ENCODE results near the gene EPB42. TPM values are rescaled to one million over a fixed set of nuclear protein-coding genes. Genes with fewer than 3 reads are reported as not detected.

The EPB42 gene
- total and polyA plus RNA-seq, 11 donors = 0.08 to 1.7 (median 0.33) TPM; not detected in 7

DNA sequence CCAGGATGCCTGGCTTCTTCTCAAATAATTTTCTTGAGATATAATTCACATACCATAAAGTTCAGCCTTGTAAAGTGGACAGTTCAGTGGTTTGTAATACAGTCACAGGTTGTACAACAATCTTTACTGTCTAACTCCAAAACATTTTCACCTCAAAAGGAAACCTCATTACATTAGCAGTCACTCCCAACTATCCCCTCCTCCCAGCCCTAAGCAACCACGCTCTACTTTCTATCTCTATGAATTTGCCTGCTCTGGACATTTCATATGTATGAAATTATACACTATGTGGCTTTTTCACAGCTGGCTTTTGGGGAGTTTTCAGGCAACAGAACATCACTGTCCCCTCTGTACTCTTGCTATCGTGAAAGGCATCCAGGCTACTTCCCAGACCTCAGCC is 28.4 kb upstream of the EPB42 start:
- 65 to 79% (median 78%) methylated on average over 2 of the region's 2 CpGs for WGBS, 4 donors
- no peak for DNase-seq
- no peaks in the 10 kb centered on the region for H3K4me1 ChIP-seq
- no peak overlapping the region for H3K27ac ChIP-seq
- no peaks in the 10 kb centered on the region for H3K9me3 ChIP-seq
- no peak overlapping the region for H3K4me3 ChIP-seq
- intact Hi-C loops (cut with DNase I) = no loop called here
- ATAC-seq = no peak
- H3K36me3 ChIP-seq = no peaks in the 10 kb centered on the region
- TF ChIP-seq POLR2A (IDR thresholded peaks at IDR 0.05) = no peak
- TF ChIP-seq, protein P1, sequence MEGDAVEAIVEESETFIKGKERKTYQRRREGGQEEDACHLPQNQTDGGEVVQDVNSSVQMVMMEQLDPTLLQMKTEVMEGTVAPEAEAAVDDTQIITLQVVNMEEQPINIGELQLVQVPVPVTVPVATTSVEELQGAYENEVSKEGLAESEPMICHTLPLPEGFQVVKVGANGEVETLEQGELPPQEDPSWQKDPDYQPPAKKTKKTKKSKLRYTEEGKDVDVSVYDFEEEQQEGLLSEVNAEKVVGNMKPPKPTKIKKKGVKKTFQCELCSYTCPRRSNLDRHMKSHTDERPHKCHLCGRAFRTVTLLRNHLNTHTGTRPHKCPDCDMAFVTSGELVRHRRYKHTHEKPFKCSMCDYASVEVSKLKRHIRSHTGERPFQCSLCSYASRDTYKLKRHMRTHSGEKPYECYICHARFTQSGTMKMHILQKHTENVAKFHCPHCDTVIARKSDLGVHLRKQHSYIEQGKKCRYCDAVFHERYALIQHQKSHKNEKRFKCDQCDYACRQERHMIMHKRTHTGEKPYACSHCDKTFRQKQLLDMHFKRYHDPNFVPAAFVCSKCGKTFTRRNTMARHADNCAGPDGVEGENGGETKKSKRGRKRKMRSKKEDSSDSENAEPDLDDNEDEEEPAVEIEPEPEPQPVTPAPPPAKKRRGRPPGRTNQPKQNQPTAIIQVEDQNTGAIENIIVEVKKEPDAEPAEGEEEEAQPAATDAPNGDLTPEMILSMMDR (IDR thresholded peaks at IDR 0.05) = no peak
- peaks cover 0 to 2% (median 0%) of the 10 kb centered on the region in 9 donors for H3K27me3 ChIP-seq

DNA sequence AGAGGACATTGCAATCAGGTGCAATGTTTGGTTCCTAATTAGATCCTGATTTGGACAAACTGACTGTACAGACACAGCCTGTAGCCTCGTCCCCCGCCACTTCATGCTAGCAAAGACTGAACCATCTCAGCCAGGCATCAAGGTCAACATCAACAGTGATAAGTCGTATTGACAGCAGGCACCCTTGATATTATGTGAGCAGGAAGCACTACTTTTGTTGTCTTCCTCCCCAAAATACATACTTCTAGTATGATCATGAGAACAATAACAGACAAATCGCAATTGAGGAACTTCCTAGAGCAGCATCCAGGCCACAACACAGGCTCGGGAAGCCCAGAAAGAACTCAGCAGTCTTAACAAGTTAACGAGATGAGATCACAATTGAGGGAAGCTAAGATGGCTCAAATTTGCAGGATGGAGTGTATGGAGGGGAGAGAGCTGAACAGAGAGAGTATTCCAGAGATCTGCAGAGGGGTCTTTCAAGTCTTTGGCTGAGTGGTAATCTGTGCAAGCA is 25.5 kb upstream of the EPB42 start:
- H3K4me3 ChIP-seq = no peak overlapping the region
- H3K27me3 ChIP-seq = no peaks in the 10 kb centered on the region
- 61 to 66% (median 65%) methylated on average over 6 of the region's 6 CpGs for WGBS, 4 donors
- intact Hi-C loops (cut with DNase I) = no loop called here
- no peak for TF ChIP-seq POLR2A (IDR thresholded peaks at IDR 0.05)
- TF ChIP-seq, protein P1 (IDR thresholded peaks at IDR 0.05) = no peak
- no peaks in the 10 kb centered on the region for H3K4me1 ChIP-seq
- DNase-seq (no peak), ATAC-seq (no peak)
- H3K27ac ChIP-seq = no peak overlapping the region
- no peaks in the 10 kb centered on the region for H3K9me3 ChIP-seq
- H3K36me3 ChIP-seq = no peaks in the 10 kb centered on the region

DNA sequence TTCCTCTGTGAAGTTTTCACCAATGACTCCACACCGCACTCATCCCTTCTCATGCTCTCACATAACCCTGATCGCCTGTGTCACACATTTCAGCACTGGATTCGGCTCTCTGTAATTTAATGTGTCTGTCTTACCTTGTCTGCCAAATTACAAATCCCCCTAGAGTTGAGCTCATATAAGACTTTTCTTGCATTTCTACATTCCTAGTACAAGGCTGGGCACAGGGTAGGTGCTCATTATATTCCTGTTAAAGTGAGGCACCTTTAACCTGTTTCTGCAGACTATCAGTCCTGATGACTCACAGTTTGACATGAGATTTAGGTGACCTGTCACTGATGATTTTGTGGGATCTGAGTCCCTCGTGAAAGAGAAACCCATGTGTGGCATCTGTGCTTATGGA is 23.3 kb upstream of the EPB42 start:
- DNase-seq (no peak), ATAC-seq (no peak)
- no peak for TF ChIP-seq POLR2A (IDR thresholded peaks at IDR 0.05)
- TF ChIP-seq, protein P1 (IDR thresholded peaks at IDR 0.05) = no peak
- Histone ChIP-seq H3K9me3 (no peaks in the 10 kb centered on the region), H3K27me3 (no peaks in the 10 kb centered on the region), H3K4me3 (no peak overlapping the region), H3K4me1 (no peaks in the 10 kb centered on the region), H3K36me3 (no peaks in the 10 kb centered on the region), H3K27ac (no peak overlapping the region)
- intact Hi-C loops (cut with DNase I) = loop anchor here in 1 of 10 donors (5.0 kb wide), 1 partner anchor 303 kb away; no protein-coding TSS in a partner anchor
- WGBS, 4 donors = 85 to 91% (median 89%) methylated on average over 4 of the region's 4 CpGs

DNA sequence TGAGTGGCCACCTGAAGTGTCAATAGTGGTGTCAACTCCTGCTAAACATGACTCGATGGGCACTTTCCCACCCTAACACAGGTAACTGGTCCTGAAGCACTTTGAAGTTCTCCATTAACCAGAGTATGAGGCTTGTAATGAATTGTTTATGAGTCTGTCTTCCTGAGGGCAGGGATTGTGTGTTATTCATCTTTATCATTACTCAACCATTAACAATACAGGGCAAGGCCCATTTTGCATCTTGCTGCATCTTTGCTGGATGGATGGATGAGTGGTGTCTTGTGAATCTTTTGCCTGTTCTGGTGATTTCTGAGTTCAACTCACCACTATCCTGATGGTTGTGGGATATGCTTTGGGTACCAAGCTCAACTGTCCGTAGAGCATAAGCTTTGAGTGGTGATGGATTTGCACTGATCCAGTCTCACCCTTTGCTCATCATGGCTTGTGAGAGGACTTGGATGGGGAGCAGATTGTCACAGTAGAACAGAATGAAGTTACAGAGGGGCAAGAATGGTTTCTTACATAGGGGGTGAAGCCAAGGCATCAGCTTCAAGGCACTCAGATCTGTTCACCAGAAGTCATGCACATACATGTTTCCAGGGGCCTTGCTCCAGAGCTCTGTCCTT is 22.3 kb upstream of the EPB42 start:
- Histone ChIP-seq H3K27me3 (no peaks in the 10 kb centered on the region), H3K4me1 (no peaks in the 10 kb centered on the region), H3K36me3 (no peaks in the 10 kb centered on the region), H3K27ac (no peak overlapping the region), H3K4me3 (no peak overlapping the region), H3K9me3 (no peaks in the 10 kb centered on the region)
- ATAC-seq = no peak
- DNase-seq = no peak
- intact Hi-C loops (cut with DNase I) = loop anchor here in 1 of 10 donors (5.0 kb wide), 1 partner anchor 304 kb away; no protein-coding TSS in a partner anchor
- WGBS, 4 donors = 93 to 98% (median 94%) methylated on average over 2 of the region's 2 CpGs
- TF ChIP-seq POLR2A (IDR thresholded peaks at IDR 0.05) = no peak
- TF ChIP-seq, protein P1 (IDR thresholded peaks at IDR 0.05) = no peak

Data from heart left ventricle (tissue), 16 donors.